PC-9 (cell line): ENCODE data around the gene CPB2. TPM values are rescaled to one million over a fixed set of nuclear protein-coding genes. Genes with fewer than 3 reads are reported as not detected.

ENCODE experiments used
- BruUV-seq: library from RNA; stranded (reverse); fragments of 400-500 nt; replicated peaks from 2 replicates; lab custom pipeline; 2021; lab: Mats Ljungman, UMichigan
- CTCF ChIA-PET: fragments of 300-600 bp; sonication (Branson Sonifier 250); formaldehyde crosslinking; loops from one replicate; lab custom pipeline; 2022; ENCODE audit warnings: antibody characterized with exemption; lab: Charles Lee
- POLR2A ChIA-PET: fragments of 300-600 bp; sonication (Branson Sonifier 250); formaldehyde crosslinking; loops from one replicate; lab custom pipeline; 2022; ENCODE audit warnings: antibody characterized with exemption; ENCODE audit not compliant: unreplicated experiment; lab: Charles Lee
- DNase-seq, 2 experiments: peaks; one replicate each; pipeline versions ENCODE4 v3.0.0 to v3.0.0-alpha.2; 2015 to 2022; ENCODE audit warnings: mixed read lengths in 1 of 2
- H2AFZ ChIP-seq: fragments of 200-600 bp; sonication (generic); 2 replicates; pipeline ENCODE4 v1.8.1; 2017; ENCODE audit warnings: antibody characterized with exemption
- H3F3A ChIP-seq: fragments of 200-600 bp; sonication (generic); 2 replicates; pipeline ENCODE4 v1.8.1; 2017; ENCODE audit warnings: antibody characterized with exemption, mild to moderate bottlenecking, low read depth; ENCODE audit not compliant: insufficient read depth
- H3K27ac ChIP-seq: fragments of 200-600 bp; sonication (generic); 2 replicates; pipeline ENCODE4 v1.6.1; 2016; ENCODE audit warnings: mixed run types
- H3K27me3 ChIP-seq: fragments of 200-600 bp; sonication (generic); 2 replicates; pipeline ENCODE4 v1.6.1; 2016; ENCODE audit warnings: low read depth, mixed run types; ENCODE audit not compliant: insufficient read depth
- H3K36me3 ChIP-seq: fragments of 200-600 bp; sonication (generic); 2 replicates; pipeline ENCODE4 v1.6.1; 2016; ENCODE audit warnings: low read depth, mixed run types
- H3K4me1 ChIP-seq: fragments of 200-600 bp; sonication (generic); replicated peaks from 2 replicates; pipeline ENCODE4 v1.6.1; 2016; ENCODE audit warnings: mixed run types; ENCODE audit not compliant: insufficient read depth
- H3K4me2 ChIP-seq: fragments of 200-600 bp; sonication (generic); 2 replicates; pipeline ENCODE4 v1.6.1; 2017; ENCODE audit warnings: mixed run types
- H3K4me3 ChIP-seq: fragments of 200-600 bp; sonication (generic); 2 replicates; pipeline ENCODE4 v1.6.1; 2016; ENCODE audit warnings: mixed run types
- H3K79me2 ChIP-seq: fragments of 200-600 bp; sonication (generic); 2 replicates; pipeline ENCODE4 v1.6.1; 2017; ENCODE audit warnings: low read depth, mixed run types
- H3K9me2 ChIP-seq: fragments of 200-600 bp; sonication (generic); 2 replicates; pipeline ENCODE4 v1.8.1; 2017; ENCODE audit warnings: mild to moderate bottlenecking; ENCODE audit not compliant: insufficient read depth
- H3K9me3 ChIP-seq: fragments of 200-600 bp; sonication (generic); 2 replicates; pipeline ENCODE4 v1.8.1; 2016; ENCODE audit warnings: low read depth; ENCODE audit not compliant: insufficient read depth
- H4K20me1 ChIP-seq: fragments of 200-600 bp; sonication (generic); 2 replicates; pipeline ENCODE4 v1.8.1; 2017; ENCODE audit not compliant: insufficient read depth
- EZH2 ChIP-seq: fragments of 200-600 bp; sonication (generic); IDR thresholded peaks from 2 replicates; pipeline ENCODE4 v1.8.0; 2017; ENCODE audit warnings: antibody characterized with exemption, low read depth
- intact Hi-C: fragments of 100-400 bp; cut with micrococcal nuclease; formaldehyde crosslinking; loops from one replicate; pipeline ENCODE4 v1.10.0; 2022; ENCODE audit not compliant: unreplicated experiment
- total RNA-seq: library from RNA; stranded (reverse); gene quantifications from 2 replicates; pipeline ENCODE4 v1.2.3, GENCODE V29; 2021
- TF ChIP-seq, protein P1 (sequence below): fragments of 200-600 bp; sonication (generic); conservative IDR thresholded peaks from 2 replicates; pipeline ENCODE4 v1.6.1; 2017; ENCODE audit warnings: mixed run types, antibody characterized with exemption, mild to moderate bottlenecking, moderate library complexity

Gene CPB2
- total RNA-seq, 1 experiment from 2014 or later, result not detected

DNA sequence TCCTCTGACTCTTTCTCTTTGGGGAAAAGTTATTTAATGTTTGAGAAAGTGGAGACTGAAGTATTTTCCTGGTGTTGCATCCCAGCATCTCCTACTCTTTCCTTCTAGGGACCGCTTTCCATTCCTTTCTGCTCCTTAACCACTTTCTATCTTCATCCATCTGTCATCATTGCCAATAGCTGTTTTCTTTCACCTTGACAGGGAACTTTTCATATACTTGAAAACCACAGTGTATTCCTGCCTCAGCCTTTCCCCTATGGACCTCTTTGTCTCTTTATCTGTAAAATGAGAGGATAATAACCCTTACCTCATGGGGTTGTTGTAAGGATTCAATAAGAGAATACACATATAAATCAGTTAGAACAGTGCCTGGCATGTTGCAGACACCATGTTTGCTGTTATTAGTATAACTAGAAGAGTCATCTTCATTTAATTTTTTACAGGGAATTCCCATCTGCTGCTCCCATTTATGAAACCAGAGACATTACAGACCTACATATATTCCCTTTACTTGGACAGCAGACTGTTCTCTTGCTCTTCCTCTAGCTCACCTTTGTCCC, 45.4 kb upstream of the CPB2 start:
- TF ChIP-seq, protein P1, sequence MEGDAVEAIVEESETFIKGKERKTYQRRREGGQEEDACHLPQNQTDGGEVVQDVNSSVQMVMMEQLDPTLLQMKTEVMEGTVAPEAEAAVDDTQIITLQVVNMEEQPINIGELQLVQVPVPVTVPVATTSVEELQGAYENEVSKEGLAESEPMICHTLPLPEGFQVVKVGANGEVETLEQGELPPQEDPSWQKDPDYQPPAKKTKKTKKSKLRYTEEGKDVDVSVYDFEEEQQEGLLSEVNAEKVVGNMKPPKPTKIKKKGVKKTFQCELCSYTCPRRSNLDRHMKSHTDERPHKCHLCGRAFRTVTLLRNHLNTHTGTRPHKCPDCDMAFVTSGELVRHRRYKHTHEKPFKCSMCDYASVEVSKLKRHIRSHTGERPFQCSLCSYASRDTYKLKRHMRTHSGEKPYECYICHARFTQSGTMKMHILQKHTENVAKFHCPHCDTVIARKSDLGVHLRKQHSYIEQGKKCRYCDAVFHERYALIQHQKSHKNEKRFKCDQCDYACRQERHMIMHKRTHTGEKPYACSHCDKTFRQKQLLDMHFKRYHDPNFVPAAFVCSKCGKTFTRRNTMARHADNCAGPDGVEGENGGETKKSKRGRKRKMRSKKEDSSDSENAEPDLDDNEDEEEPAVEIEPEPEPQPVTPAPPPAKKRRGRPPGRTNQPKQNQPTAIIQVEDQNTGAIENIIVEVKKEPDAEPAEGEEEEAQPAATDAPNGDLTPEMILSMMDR, result no peak
- TF ChIP-seq EZH2, result no peak
- H3K9me3 ChIP-seq, result no peaks in the 10 kb centered on the region
- intact Hi-C loops, result no loop called here
- no peak overlapping the region for H3K4me3 ChIP-seq
- no peak overlapping the region for H3K27ac ChIP-seq
- no peaks in the 10 kb centered on the region for H3K4me1 ChIP-seq
- BruUV-seq, result no TSS peak
- DNase-seq, result no peak
- ChIA-PET CTCF (interaction anchor here (0.6 kb wide), 1 partner anchor 9 kb away, joined by 3 read pairs; no protein-coding TSS in a partner anchor), POLR2A (no interaction called here)
- no peak overlapping the region for H3K4me2 ChIP-seq
- no peaks in the 10 kb centered on the region for H3K79me2 ChIP-seq
- H2AFZ ChIP-seq, result no peak overlapping the region
- no peaks in the 10 kb centered on the region for H3K27me3 ChIP-seq
- H3K36me3 ChIP-seq, result peaks cover 53% of the 10 kb centered on the region
- H3F3A ChIP-seq, result no peaks in the 10 kb centered on the region
- H3K9me2 ChIP-seq, result no peaks in the 10 kb centered on the region
- H4K20me1 ChIP-seq, result no peaks in the 10 kb centered on the region

- intact Hi-C loops, result no loop called here
- POLR2A ChIA-PET, result no interaction called here
- BruUV-seq, result no TSS peak
These were observed 44.7 kb upstream of the CPB2 start for GRCh38 chr13:46149272-46150133.

GRCh38 chr13:46146898-46147297, 42.1 kb upstream of the CPB2 start:
- no peak overlapping the region for H3K4me3 ChIP-seq
- POLR2A ChIA-PET, result no interaction called here
- intact Hi-C loops, result no loop called here

More at GRCh38 chr13:46149272-46150133, 44.7 kb upstream of the CPB2 start:
- H3K4me2 ChIP-seq, result no peak overlapping the region
- H3K4me3 ChIP-seq, result no peak overlapping the region
- CTCF ChIA-PET, result interaction anchor here (0.6 kb wide), 1 partner anchor 10 kb away, joined by 3 read pairs; no protein-coding TSS in a partner anchor
- TF ChIP-seq, protein P1, result no peak
- no peaks in the 10 kb centered on the region for H3K79me2 ChIP-seq
- no peaks in the 10 kb centered on the region for H3F3A ChIP-seq
- H3K27me3 ChIP-seq, result no peaks in the 10 kb centered on the region
- H3K27ac ChIP-seq, result no peak overlapping the region
- peaks cover 49% of the 10 kb centered on the region for H3K36me3 ChIP-seq
- no peaks in the 10 kb centered on the region for H3K9me3 ChIP-seq
- DNase-seq, result no peak
- no peaks in the 10 kb centered on the region for H3K9me2 ChIP-seq
- no peaks in the 10 kb centered on the region for H3K4me1 ChIP-seq
- no peaks in the 10 kb centered on the region for H4K20me1 ChIP-seq
- no peak overlapping the region for H2AFZ ChIP-seq

More at GRCh38 chr13:46146898-46147297, 42.1 kb upstream of the CPB2 start:
- DNase-seq, result no peak
- Histone ChIP-seq H3K27ac (no peak overlapping the region), H3K4me2 (no peak overlapping the region), H3K9me3 (no peaks in the 10 kb centered on the region), H3K79me2 (no peaks in the 10 kb centered on the region), H3K36me3 (peaks cover 44% of the 10 kb centered on the region), H4K20me1 (no peaks in the 10 kb centered on the region), H3F3A (peaks cover 2% of the 10 kb centered on the region), H2AFZ (no peak overlapping the region), H3K4me1 (no peaks in the 10 kb centered on the region), H3K9me2 (no peaks in the 10 kb centered on the region), H3K27me3 (no peaks in the 10 kb centered on the region)
- BruUV-seq, result no TSS peak
- TF ChIP-seq, protein P1, result no peak
- TF ChIP-seq EZH2, result no peak
- CTCF ChIA-PET, result no interaction called here
